Neural progenitor cell (in vitro differentiated cells): ENCODE results near the gene ALK.
"Not testable (repeated sequence)": the region's sequence is repeated elsewhere in the genome, so short reads cannot be mapped to it uniquely, and the experiment has no call there.

ENCODE experiments used
- EZH2 ChIP-seq: fragments of 200-600 bp; sonication (generic); IDR thresholded peaks from 2 replicates; pipeline ENCODE4 v1.6.1; 2017; ENCODE audit warnings: antibody characterized with exemption, mild to moderate bottlenecking, moderate library complexity
- EZH2phosphoT487 ChIP-seq: fragments of 200-600 bp; sonication (generic); IDR thresholded peaks from 2 replicates; pipeline ENCODE4 v1.6.1; 2017; ENCODE audit warnings: antibody characterized with exemption
- TF ChIP-seq, protein P1 (sequence below): fragments of 200-600 bp; sonication (generic); IDR thresholded peaks from 2 replicates; pipeline ENCODE4 v1.5.1; 2017; ENCODE audit warnings: antibody characterized with exemption, mild to moderate bottlenecking

DNA sequence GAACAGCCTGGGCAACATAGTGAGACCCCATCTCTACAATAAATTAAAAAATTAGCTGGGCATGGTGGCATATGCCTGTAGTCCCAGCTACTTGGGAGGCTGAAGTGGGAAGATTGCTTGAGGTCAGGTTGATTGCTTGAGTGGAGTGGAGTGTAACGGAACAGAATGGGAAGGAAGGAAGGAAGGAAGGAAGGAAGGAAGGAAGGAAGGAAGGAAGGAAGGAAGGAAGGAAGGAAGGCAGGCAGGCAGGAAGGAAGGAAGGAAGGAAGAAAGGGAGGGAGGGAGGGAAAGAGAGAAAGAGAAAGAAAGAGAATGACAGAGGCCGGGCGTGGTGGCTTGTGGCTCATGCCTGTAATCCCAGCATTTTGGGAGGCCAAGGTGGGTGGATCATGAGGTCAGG, 170.9 kb downstream of the ALK start:
- TF ChIP-seq, protein P1, sequence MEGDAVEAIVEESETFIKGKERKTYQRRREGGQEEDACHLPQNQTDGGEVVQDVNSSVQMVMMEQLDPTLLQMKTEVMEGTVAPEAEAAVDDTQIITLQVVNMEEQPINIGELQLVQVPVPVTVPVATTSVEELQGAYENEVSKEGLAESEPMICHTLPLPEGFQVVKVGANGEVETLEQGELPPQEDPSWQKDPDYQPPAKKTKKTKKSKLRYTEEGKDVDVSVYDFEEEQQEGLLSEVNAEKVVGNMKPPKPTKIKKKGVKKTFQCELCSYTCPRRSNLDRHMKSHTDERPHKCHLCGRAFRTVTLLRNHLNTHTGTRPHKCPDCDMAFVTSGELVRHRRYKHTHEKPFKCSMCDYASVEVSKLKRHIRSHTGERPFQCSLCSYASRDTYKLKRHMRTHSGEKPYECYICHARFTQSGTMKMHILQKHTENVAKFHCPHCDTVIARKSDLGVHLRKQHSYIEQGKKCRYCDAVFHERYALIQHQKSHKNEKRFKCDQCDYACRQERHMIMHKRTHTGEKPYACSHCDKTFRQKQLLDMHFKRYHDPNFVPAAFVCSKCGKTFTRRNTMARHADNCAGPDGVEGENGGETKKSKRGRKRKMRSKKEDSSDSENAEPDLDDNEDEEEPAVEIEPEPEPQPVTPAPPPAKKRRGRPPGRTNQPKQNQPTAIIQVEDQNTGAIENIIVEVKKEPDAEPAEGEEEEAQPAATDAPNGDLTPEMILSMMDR, result not testable (repeated sequence)
- not testable (repeated sequence) for TF ChIP-seq EZH2, EZH2phosphoT487
